ENCODE data around the gene OVCA2. TPM values are rescaled to one million over a fixed set of nuclear protein-coding genes. Genes with fewer than 3 reads are reported as not detected.

OVCA2 gene
- total RNA-seq, 1 experiment from 2014 or later, result 24.6 TPM

- Histone ChIP-seq H3K4me2 (ENCODE audit: insufficient read depth, insufficient read length, low read length) (no peak overlapping the region), H3K9ac (ENCODE audit: extremely low read depth, insufficient read length, low read length) (no peak overlapping the region), H3T11ph (ENCODE audit: low read length) (no peak overlapping the region), H4K8ac (replicated peaks; ENCODE audit: insufficient read length, low read depth, low read length) (no peak overlapping the region), H3K14ac (ENCODE audit: insufficient read depth, low read length) (no peak overlapping the region), H2AK5ac (ENCODE audit: insufficient read length, low read length) (no peak overlapping the region), H4K20me1 (ENCODE audit: control insufficient read depth, insufficient read depth, insufficient read length) (no peaks in the 10 kb centered on the region), H3K79me1 (ENCODE audit: insufficient read depth, low read depth, low read length, poor library complexity, severe bottlenecking) (no peaks in the 10 kb centered on the region), H2BK15ac (ENCODE audit: low read depth, low read length) (no peak overlapping the region), H4K5ac (ENCODE audit: insufficient read length, low read depth, low read length) (no peak overlapping the region), H3K9me3 (ENCODE audit: control insufficient read depth, low read depth, low read length) (no peaks in the 10 kb centered on the region), H2BK5ac (ENCODE audit: insufficient read length, low read length) (no peak overlapping the region), H2BK12ac (ENCODE audit: insufficient read length, low read depth, low read length) (no peak overlapping the region), H3K23ac (ENCODE audit: insufficient read length, low read depth, low read length) (no peak overlapping the region), H2BK120ac (ENCODE audit: low read depth, low read length, poor library complexity, severe bottlenecking) (no peak overlapping the region), H3K4me1 (ENCODE audit: insufficient read depth, low read length) (peaks cover 6% of the 10 kb centered on the region; the same call in 1 of the 2 replicates), H3K18ac (ENCODE audit: insufficient read length, low read depth, low read length) (no peak overlapping the region), H4K91ac (ENCODE audit: insufficient read length, low read depth, low read length) (no peak overlapping the region), H3K56ac (ENCODE audit: insufficient read length, low read depth, low read length) (no peak overlapping the region), H2BK20ac (ENCODE audit: low read depth, low read length, poor library complexity, severe bottlenecking) (no peak overlapping the region), H3K27me3 (ENCODE audit: insufficient read depth, low read length) (no peaks in the 10 kb centered on the region), H3K79me2 (ENCODE audit: insufficient read depth, low read length) (no peaks in the 10 kb centered on the region), H2AFZ (ENCODE audit: low read length) (no peak overlapping the region), H3K4ac (ENCODE audit: low read depth, low read length) (no peak overlapping the region), H3K23me2 (ENCODE audit: insufficient read length, low read depth, low read length, poor library complexity, severe bottlenecking) (no peaks in the 10 kb centered on the region), H3K27ac (ENCODE audit: insufficient read length, low read depth, low read length) (no peak overlapping the region)
- Mint-ChIP-seq H3K4me1 (peaks cover 22 to 31% of the 10 kb centered on the region in 2 experiments), H3K4me3 (no peak overlapping the region), H3K27me3 (ENCODE audit: low read depth) (no peaks in the 10 kb centered on the region), H3K9me3 (no peaks in the 10 kb centered on the region), H3K36me3 (ENCODE audit: insufficient read depth in 1 of 3, low read depth in 3 of 3) (peaks cover 0 to 10% (median 0%) of the 10 kb centered on the region in 3 experiments; a peak in 1 of 7 replicates), H3K27ac (no peak overlapping the region)
- TF ChIP-seq, protein P1, sequence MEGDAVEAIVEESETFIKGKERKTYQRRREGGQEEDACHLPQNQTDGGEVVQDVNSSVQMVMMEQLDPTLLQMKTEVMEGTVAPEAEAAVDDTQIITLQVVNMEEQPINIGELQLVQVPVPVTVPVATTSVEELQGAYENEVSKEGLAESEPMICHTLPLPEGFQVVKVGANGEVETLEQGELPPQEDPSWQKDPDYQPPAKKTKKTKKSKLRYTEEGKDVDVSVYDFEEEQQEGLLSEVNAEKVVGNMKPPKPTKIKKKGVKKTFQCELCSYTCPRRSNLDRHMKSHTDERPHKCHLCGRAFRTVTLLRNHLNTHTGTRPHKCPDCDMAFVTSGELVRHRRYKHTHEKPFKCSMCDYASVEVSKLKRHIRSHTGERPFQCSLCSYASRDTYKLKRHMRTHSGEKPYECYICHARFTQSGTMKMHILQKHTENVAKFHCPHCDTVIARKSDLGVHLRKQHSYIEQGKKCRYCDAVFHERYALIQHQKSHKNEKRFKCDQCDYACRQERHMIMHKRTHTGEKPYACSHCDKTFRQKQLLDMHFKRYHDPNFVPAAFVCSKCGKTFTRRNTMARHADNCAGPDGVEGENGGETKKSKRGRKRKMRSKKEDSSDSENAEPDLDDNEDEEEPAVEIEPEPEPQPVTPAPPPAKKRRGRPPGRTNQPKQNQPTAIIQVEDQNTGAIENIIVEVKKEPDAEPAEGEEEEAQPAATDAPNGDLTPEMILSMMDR (conservative IDR thresholded peaks at IDR 0.05), result no peak
- no peak for DNase-seq
- WGBS (ENCODE audit: extremely low coverage, insufficient read length, low lambda C conversion rate), result no CpG with 5 or more reads among the region's 10 CpGs
These were observed 45.9 kb downstream of the OVCA2 start for GRCh38 chr17:2087597-2088211.

Data from H9 (cell line).